WTC11 (cell line): ENCODE results near the gene NT5DC4.

ENCODE experiments used
- CTCF ChIP-seq: fragments of 200-600 bp; IDR thresholded peaks from 2 replicates; pipeline ENCODE4 v1.8.0; 2022; ENCODE audit warnings: antibody characterized with exemption
- NFE2L1 ChIP-seq: sonication (generic); formaldehyde crosslinking; IDR thresholded peaks from 2 replicates; pipeline ENCODE4 v1.8.1; 2023; ENCODE audit warnings: missing genetic modification reagents
- NR2C2 ChIP-seq: sonication (generic); formaldehyde crosslinking; IDR thresholded peaks from 2 replicates; pipeline ENCODE4 v1.8.0; 2022; ENCODE audit warnings: mild to moderate bottlenecking, missing genetic modification reagents
- PRDM15 ChIP-seq: sonication (generic); formaldehyde crosslinking; IDR thresholded peaks from 2 replicates; pipeline ENCODE4 v1.8.0; 2022; ENCODE audit warnings: missing genetic modification reagents
- TEAD4 ChIP-seq: sonication (generic); formaldehyde crosslinking; IDR thresholded peaks from 2 replicates; pipeline ENCODE4 v1.8.0; 2022; ENCODE audit warnings: mild to moderate bottlenecking, missing genetic modification reagents

GRCh38 chr2:112767693-112768330 lies 47.0 kb downstream of the NT5DC4 start:
- TF ChIP-seq CTCF (no peak), TEAD4 (CRISPR knock-in tag) (no peak), PRDM15 (CRISPR knock-in tag) (no peak), NFE2L1 (CRISPR knock-in tag) (no peak), NR2C2 (no peak)
